K562 (cell line): ENCODE measurements around the gene SNUPN. TPM values are rescaled to one million over a fixed set of nuclear protein-coding genes. Genes with fewer than 3 reads are reported as not detected.

Experiments
- ATAC-seq: fragments of 200-7000 bp; cut with Tn5 transposase; 3 replicates; pipeline ENCODE4 v1.9.1; 2020; ENCODE audit warnings: moderate library complexity
- BruUV-seq: library from RNA; stranded (reverse); fragments of 400-500 nt; replicated peaks from 2 replicates; lab custom pipeline; 2021; lab: Mats Ljungman, UMichigan
- CTCF ChIA-PET: fragments of 300-600 bp; formaldehyde crosslinking; extraction: SDS; loops from one replicate; lab custom pipeline; 2021; ENCODE audit warnings: low intra/inter-chr PET ratio; lab: Yijun Ruan, JAX
- POLR2A ChIA-PET: fragments of 300-600, 350-650 bp; sonication (Branson Sonifier 250); formaldehyde crosslinking; extraction: SDS; loops from one replicate; lab custom pipeline; 2021; ENCODE audit warnings: antibody characterized with exemption, inconsistent platforms; lab: Yijun Ruan, JAX
- DNase-seq, 4 experiments: peaks; one replicate each; pipeline versions ENCODE4 v3.0.0 to v3.0.0-alpha.2; 2011 to 2018; ENCODE audit warnings: low spot score in 3 of 4, mixed read lengths in 3 of 4; ENCODE audit errors: extremely low read depth in 1 of 4
- FAIRE-seq: peaks from 2 replicates; lab custom pipeline; 2011; peaks lifted over from hg19 to GRCh38; lab: Jason Lieb, UNC
- H2AFZ ChIP-seq: 2 replicates; pipeline ENCODE4 v1.6.0; 2011; ENCODE audit warnings: low read depth, low read length, control low read depth, inconsistent platforms
- H3K27ac ChIP-seq: fragments of 200-600 bp; 3 replicates; pipeline ENCODE4 v1.8.0; 2011; ENCODE audit warnings: low read depth, mild to moderate bottlenecking, control low read depth, inconsistent platforms, low read length, moderate library complexity, mixed read lengths; ENCODE audit errors: extremely low read depth
- H3K27me3 ChIP-seq, 2 experiments: fragments of 300-600 bp in 1 of 2; 2 replicates in 1 of 2; 3 replicates in 1 of 2; pipeline versions ENCODE4 v1.6.0 to v1.8.0; 2011; ENCODE audit warnings: inconsistent platforms in 2 of 2, low read length in 2 of 2, mild to moderate bottlenecking in 1 of 2, mixed read lengths in 1 of 2, moderate library complexity in 1 of 2; ENCODE audit not compliant: control insufficient read depth in 2 of 2, insufficient read depth in 2 of 2
- H3K36me3 ChIP-seq: fragments of 300-600 bp; 3 replicates; pipeline ENCODE4 v1.8.0; 2011; ENCODE audit warnings: mild to moderate bottlenecking, low read length, inconsistent platforms; ENCODE audit not compliant: control insufficient read depth, insufficient read depth
- H3K4me1 ChIP-seq, 2 experiments: fragments of 200-600 bp in 1 of 2; replicated peaks in 1 of 2; 2 replicates in 1 of 2; 3 replicates in 1 of 2; pipeline versions ENCODE4 v1.5.1 to v1.8.0; 2011; ENCODE audit warnings: inconsistent platforms in 2 of 2, low read length in 2 of 2, mild to moderate bottlenecking in 1 of 2, mixed read lengths in 1 of 2, moderate library complexity in 1 of 2; ENCODE audit not compliant: control insufficient read depth in 2 of 2, insufficient read depth in 2 of 2
- H3K4me2 ChIP-seq: 2 replicates; pipeline ENCODE4 v1.6.1; 2011; ENCODE audit warnings: low read length, control low read depth, inconsistent platforms, mixed read lengths; ENCODE audit not compliant: insufficient read depth
- H3K4me3 ChIP-seq: fragments of 200-600 bp; sonication (generic), shearing (Covaris generic); 2 replicates; pipeline ENCODE4 v1.5.1; 2016; ENCODE audit warnings: control low read depth, inconsistent platforms
- H3K79me2 ChIP-seq: fragments of 200-600 bp; 3 replicates; pipeline ENCODE4 v1.8.0; 2011; ENCODE audit warnings: low read length, inconsistent platforms; ENCODE audit not compliant: control insufficient read depth, insufficient read depth
- H3K9ac ChIP-seq, 2 experiments: 2 replicates each; pipeline versions ENCODE4 v1.6.0 to v1.6.1; 2011; ENCODE audit warnings: low read depth in 2 of 2, low read length in 2 of 2, control low read depth in 1 of 2, inconsistent platforms in 1 of 2, mild to moderate bottlenecking in 1 of 2, mixed read lengths in 1 of 2; ENCODE audit not compliant: insufficient read depth in 1 of 2
- H3K9me1 ChIP-seq: one replicate; pipeline ENCODE4 v1.6.0; 2011; ENCODE audit warnings: inconsistent platforms, mild to moderate bottlenecking, low read length, moderate library complexity; ENCODE audit not compliant: control insufficient read depth, insufficient read depth
- H3K9me3 ChIP-seq: replicated peaks from 2 replicates; pipeline ENCODE4 v1.5.1; 2011; ENCODE audit warnings: low read depth, low read length, inconsistent platforms; ENCODE audit not compliant: control insufficient read depth, insufficient read depth
- H4K20me1 ChIP-seq: replicated peaks from 2 replicates; pipeline ENCODE4 v1.6.1; 2011; ENCODE audit warnings: low read length, inconsistent platforms, mixed read lengths; ENCODE audit not compliant: control insufficient read depth, insufficient read depth
- FOSL1 ChIP-seq: fragments of 200-800 bp; sonication (Bioruptor generic); conservative IDR thresholded peaks from 2 replicates; pipeline ENCODE4 v1.6.1; 2016; ENCODE audit warnings: missing genetic modification characterization, missing compliant biosample characterization
- GATAD2B ChIP-seq: fragments of 450-650 bp; IDR thresholded peaks from 2 replicates; pipeline ENCODE4 v1.6.1; 2017; ENCODE audit warnings: mild to moderate bottlenecking, borderline replicate concordance
- MCM3 ChIP-seq: fragments of 450-650 bp; IDR thresholded peaks from 2 replicates; pipeline ENCODE4 v1.6.1; 2016
- PHF21A ChIP-seq: fragments of 450-650 bp; IDR thresholded peaks from 2 replicates; pipeline ENCODE4 v1.6.1; 2017; ENCODE audit warnings: low read depth, borderline replicate concordance
- POLR2A ChIP-seq: fragments of 450-650 bp; conservative IDR thresholded peaks from 2 replicates; pipeline ENCODE4 v1.6.1; 2016
- POLR2G ChIP-seq: fragments of 200-400 bp; formaldehyde crosslinking; IDR thresholded peaks from 2 replicates; pipeline ENCODE4 v1.6.1; 2017; ENCODE audit warnings: low read depth, mild to moderate bottlenecking, antibody characterized with exemption, low read length, moderate library complexity
- ZC3H4 ChIP-seq: sonication (generic); formaldehyde crosslinking; IDR thresholded peaks from 2 replicates; pipeline ENCODE4 v1.9.0; 2021; ENCODE audit warnings: missing genetic modification reagents, borderline replicate concordance
- ZNF589 ChIP-seq: fragments of 200-800 bp; sonication (Bioruptor generic); IDR thresholded peaks from 2 replicates; pipeline ENCODE4 v1.6.1; 2016; ENCODE audit warnings: low read depth, missing genetic modification characterization, missing compliant biosample characterization
- WGBS: fragments of 100-300 bp; shearing (Covaris generic); methylation state at CpG from one replicate; pipeline ENCODE4 v1.1.6; 2016; ENCODE audit warnings: low coverage, mixed read lengths; ENCODE audit not compliant: insufficient coverage; ENCODE audit errors: missing lambda C conversion rate; 5-methylcytosine and 5-hydroxymethylcytosine counted together
- in situ Hi-C: fragments of 300-500 bp; cut with MboI; formaldehyde crosslinking; loops from 4 replicates; pipeline ENCODE4 v1.15.0; 2018; ENCODE audit warnings: inconsistent platforms, mixed read lengths
- intact Hi-C: fragments of 100-400 bp; cut with micrococcal nuclease; formaldehyde crosslinking; loops from 2 replicates; pipeline ENCODE4 v1.14.2; 2022
- polyA plus RNA-seq, 8 experiments: library from polyadenylated mRNA; depleted of rRNA in 4 of 8; stranded (reverse) in 5 of 8; unstranded in 3 of 8; fragments of >200 nt; fragmentation: Nextera tagmentation in 2 of 8; fragmentation: Illumina TruSeq in 1 of 8; extraction: Ambion mirVana in 2 of 8; extraction: Trizol in 1 of 8; gene quantifications; 2 replicates each; pipeline versions ENCODE4 v1.2.1 to v1.2.3, GENCODE V29; 2011 to 2014; ENCODE audit warnings: inconsistent platforms in 1 of 8, missing spikeins in 1 of 8
- total RNA-seq, 7 experiments: library from RNA; depleted of rRNA in 6 of 7; stranded (reverse); fragments of >200 nt in 6 of 7; fragmentation: Illumina TruSeq in 2 of 7; extraction: Trizol in 2 of 7; gene quantifications; 2 replicates each; pipeline versions ENCODE4 v1.2.1 to v1.2.3, GENCODE V29; 2011 to 2021; ENCODE audit warnings: low replicate concordance in 1 of 7
- TF ChIP-seq, protein P1 (sequence below): fragments of 450-650 bp; IDR thresholded peaks from 2 replicates; pipeline ENCODE4 v1.6.1; 2016; ENCODE audit warnings: mild to moderate bottlenecking
- TF ChIP-seq, protein P2 (sequence below): fragments of 250-450 bp; sonication (Bioruptor Pico); IDR thresholded peaks from 2 replicates; pipeline ENCODE4 v1.8.0; 2022; ENCODE audit warnings: inconsistent platforms
- TF ChIP-seq, protein P3 (sequence below): fragments of 250-450 bp; sonication (Bioruptor Pico); IDR thresholded peaks from 2 replicates; pipeline ENCODE4 v1.8.0; 2022; ENCODE audit warnings: moderate library complexity, mild to moderate bottlenecking, inconsistent platforms

The SNUPN gene
- total and polyA plus RNA-seq, 9 of the 15 experiments (the other 6 are each of a cell fraction or from before 2014, with no cell fraction given) = 32.2 to 78.3 (median 40.0) TPM

DNA sequence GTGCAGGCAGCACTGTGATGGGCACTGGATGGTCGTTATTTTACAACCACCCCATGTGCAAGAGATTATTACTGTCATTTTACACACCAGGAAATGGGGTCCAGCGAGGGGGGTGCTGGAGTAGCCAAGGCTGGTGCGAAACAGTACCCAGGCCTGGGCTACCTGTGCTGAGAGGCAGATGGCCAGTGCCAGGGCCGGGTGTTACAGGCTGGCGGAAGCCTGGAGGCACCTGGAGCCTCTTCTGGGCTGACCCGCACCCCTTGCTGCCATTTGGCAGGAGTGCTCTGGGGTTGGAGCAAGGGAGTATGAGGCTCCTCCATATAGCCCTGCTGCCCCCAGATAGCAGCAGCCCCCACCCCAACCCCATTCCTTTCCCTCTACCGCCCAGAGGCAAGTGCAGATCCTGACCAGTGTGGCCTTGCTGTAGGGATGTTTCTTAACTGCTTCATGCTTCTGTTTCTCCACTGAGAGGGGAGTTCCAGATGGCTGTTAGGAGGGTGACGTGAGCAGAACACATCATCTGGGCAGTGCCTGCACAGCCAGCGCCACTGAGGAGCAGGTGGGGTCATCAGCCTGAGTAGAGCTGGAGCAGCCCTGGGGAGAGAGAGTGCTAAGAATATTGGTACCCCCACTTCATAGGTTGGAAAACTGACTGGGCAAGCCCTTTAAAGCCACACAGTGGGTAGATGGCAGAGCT, 37.4 kb upstream of the SNUPN start:
- intact Hi-C loops (no loop called here), in situ Hi-C loops (no loop called here)
- no peaks in the 10 kb centered on the region for H3K79me2 ChIP-seq
- ChIA-PET CTCF (no interaction called here), POLR2A (interaction anchor here (0.6 to 1.0 kb wide), 2 partner anchors 22 to 213 kb away, joined by 3 to 4 read pairs; no protein-coding TSS in a partner anchor)
- ATAC-seq = no peak
- no peak overlapping the region for H3K9ac ChIP-seq
- peaks cover 7% of the 10 kb centered on the region for H4K20me1 ChIP-seq
- WGBS = 84% methylated on average over 6 of the region's 9 CpGs
- H3K27me3 ChIP-seq = no peaks in the 10 kb centered on the region
- DNase-seq = no peak
- H3K4me3 ChIP-seq = no peak overlapping the region
- FAIRE-seq = no peak
- BruUV-seq = no TSS peak
- H3K27ac ChIP-seq = no peak overlapping the region
- TF ChIP-seq POLR2G = 0 out of 2 replicates have a peak, but pooled peaks have one; percentile 12
- no peak for TF ChIP-seq FOSL1
- no peaks in the 10 kb centered on the region for H3K9me3 ChIP-seq
- no peaks in the 10 kb centered on the region for H3K9me1 ChIP-seq
- no peak overlapping the region for H3K4me2 ChIP-seq
- peaks cover 0 to 24% of the 10 kb centered on the region in 2 experiments; a peak in 2 of 5 replicates for H3K4me1 ChIP-seq
- H3K36me3 ChIP-seq = peaks cover 11% of the 10 kb centered on the region; the same call in 1 of the 3 replicates
- H2AFZ ChIP-seq = no peak overlapping the region

DNA sequence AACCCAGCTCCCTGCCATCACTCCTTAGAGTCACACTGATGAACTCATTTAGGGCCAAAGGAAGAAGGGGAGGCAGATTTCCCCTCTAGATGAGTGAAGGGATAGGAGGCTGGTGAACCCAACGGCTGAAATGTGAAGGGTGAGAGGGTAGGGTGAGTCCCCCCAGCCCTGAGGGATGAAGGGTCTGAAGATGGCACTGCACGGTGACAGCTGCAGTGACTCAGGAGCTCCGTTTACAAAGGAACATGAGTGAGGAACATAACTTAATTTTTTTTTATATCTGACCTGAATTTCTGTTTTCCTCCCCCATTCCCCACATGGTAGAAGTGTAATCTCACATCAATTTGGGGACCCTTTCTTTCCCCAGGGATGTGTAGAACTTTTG, 36.2 kb upstream of the SNUPN start:
- Histone ChIP-seq H3K4me3 (no peak overlapping the region), H3K79me2 (no peaks in the 10 kb centered on the region), H3K4me1 (peaks cover 0 to 21% of the 10 kb centered on the region in 2 experiments; a peak in 2 of 5 replicates), H3K27me3 (no peaks in the 10 kb centered on the region), H3K9ac (no peak overlapping the region; a peak in 1 of 4 replicates), H3K9me3 (no peaks in the 10 kb centered on the region), H3K27ac (no peak overlapping the region), H3K36me3 (peaks cover 23% of the 10 kb centered on the region; the same call in 1 of the 3 replicates), H3K4me2 (no peak overlapping the region), H2AFZ (no peak overlapping the region), H3K9me1 (no peaks in the 10 kb centered on the region), H4K20me1 (peaks cover 7% of the 10 kb centered on the region)
- intact Hi-C loops (no loop called here), in situ Hi-C loops (no loop called here)
- ATAC-seq (no peak), DNase-seq (no peak), FAIRE-seq (no peak)
- WGBS = 24% methylated on average over 3 of the region's 3 CpGs
- ChIA-PET POLR2A (interaction anchor here (1.0 to 1.6 kb wide), 3 partner anchors 9 to 12 kb away, joined by 3 to 10 read pairs (median 4); no protein-coding TSS in a partner anchor), CTCF (interaction anchor here (0.6 kb wide), 1 partner anchor 1030 kb away, joined by 3 read pairs; no protein-coding TSS in a partner anchor)
- no TSS peak for BruUV-seq
- TF ChIP-seq, protein P1, sequence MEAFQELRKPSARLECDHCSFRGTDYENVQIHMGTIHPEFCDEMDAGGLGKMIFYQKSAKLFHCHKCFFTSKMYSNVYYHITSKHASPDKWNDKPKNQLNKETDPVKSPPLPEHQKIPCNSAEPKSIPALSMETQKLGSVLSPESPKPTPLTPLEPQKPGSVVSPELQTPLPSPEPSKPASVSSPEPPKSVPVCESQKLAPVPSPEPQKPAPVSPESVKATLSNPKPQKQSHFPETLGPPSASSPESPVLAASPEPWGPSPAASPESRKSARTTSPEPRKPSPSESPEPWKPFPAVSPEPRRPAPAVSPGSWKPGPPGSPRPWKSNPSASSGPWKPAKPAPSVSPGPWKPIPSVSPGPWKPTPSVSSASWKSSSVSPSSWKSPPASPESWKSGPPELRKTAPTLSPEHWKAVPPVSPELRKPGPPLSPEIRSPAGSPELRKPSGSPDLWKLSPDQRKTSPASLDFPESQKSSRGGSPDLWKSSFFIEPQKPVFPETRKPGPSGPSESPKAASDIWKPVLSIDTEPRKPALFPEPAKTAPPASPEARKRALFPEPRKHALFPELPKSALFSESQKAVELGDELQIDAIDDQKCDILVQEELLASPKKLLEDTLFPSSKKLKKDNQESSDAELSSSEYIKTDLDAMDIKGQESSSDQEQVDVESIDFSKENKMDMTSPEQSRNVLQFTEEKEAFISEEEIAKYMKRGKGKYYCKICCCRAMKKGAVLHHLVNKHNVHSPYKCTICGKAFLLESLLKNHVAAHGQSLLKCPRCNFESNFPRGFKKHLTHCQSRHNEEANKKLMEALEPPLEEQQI = no peak
- TF ChIP-seq ZNF589 (CRISPR knock-in tag) (no peak), GATAD2B (no peak), PHF21A (no peak), ZC3H4 (CRISPR knock-in tag) (no peak), POLR2A (no peak), MCM3 (no peak)
- TF ChIP-seq, protein P2, sequence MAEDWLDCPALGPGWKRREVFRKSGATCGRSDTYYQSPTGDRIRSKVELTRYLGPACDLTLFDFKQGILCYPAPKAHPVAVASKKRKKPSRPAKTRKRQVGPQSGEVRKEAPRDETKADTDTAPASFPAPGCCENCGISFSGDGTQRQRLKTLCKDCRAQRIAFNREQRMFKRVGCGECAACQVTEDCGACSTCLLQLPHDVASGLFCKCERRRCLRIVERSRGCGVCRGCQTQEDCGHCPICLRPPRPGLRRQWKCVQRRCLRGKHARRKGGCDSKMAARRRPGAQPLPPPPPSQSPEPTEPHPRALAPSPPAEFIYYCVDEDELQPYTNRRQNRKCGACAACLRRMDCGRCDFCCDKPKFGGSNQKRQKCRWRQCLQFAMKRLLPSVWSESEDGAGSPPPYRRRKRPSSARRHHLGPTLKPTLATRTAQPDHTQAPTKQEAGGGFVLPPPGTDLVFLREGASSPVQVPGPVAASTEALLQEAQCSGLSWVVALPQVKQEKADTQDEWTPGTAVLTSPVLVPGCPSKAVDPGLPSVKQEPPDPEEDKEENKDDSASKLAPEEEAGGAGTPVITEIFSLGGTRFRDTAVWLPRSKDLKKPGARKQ (CRISPR knock-in tag) = no peak
- TF ChIP-seq, protein P3, sequence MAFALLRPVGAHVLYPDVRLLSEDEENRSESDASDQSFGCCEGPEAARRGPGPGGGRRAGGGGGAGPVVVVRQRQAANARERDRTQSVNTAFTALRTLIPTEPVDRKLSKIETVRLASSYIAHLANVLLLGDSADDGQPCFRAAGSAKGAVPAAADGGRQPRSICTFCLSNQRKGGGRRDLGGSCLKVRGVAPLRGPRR = no peak
